GM06990 (cell line): ENCODE data around the gene GRB7.

Experiments used
- DNase-seq: peaks from one replicate; pipeline ENCODE4 v3.0.0-alpha.2; 2011; ENCODE audit not compliant: insufficient read length; ENCODE audit errors: extremely low read depth
- H3K27me3 ChIP-seq: replicated peaks from 2 replicates; pipeline ENCODE4 v1.6.0; 2011; ENCODE audit warnings: low read length; ENCODE audit not compliant: control insufficient read depth, insufficient read depth
- H3K36me3 ChIP-seq: 2 replicates; pipeline ENCODE4 v1.5.1; 2011; ENCODE audit warnings: low read length; ENCODE audit not compliant: control insufficient read depth, insufficient read depth
- H3K4me3 ChIP-seq: replicated peaks from 2 replicates; pipeline ENCODE4 v1.5.1; 2011; ENCODE audit warnings: low read depth, mild to moderate bottlenecking, control low read depth, low read length
- CTCF ChIP-seq: IDR thresholded peaks from 2 replicates; pipeline ENCODE4 v1.5.1; 2011; ENCODE audit warnings: low read length, control low read depth, mild to moderate bottlenecking, inconsistent platforms; ENCODE audit not compliant: insufficient read depth, poor library complexity, severe bottlenecking

Gene GRB7

GRCh38 chr17:39782980-39783379, 45.2 kb downstream of the GRB7 start:
- H3K27me3 ChIP-seq: no peaks in the 10 kb centered on the region
- no peak overlapping the region for H3K4me3 ChIP-seq
- H3K36me3 ChIP-seq: peaks cover 17% of the 10 kb centered on the region
- no peak for DNase-seq
- TF ChIP-seq CTCF: no peak

DNA sequence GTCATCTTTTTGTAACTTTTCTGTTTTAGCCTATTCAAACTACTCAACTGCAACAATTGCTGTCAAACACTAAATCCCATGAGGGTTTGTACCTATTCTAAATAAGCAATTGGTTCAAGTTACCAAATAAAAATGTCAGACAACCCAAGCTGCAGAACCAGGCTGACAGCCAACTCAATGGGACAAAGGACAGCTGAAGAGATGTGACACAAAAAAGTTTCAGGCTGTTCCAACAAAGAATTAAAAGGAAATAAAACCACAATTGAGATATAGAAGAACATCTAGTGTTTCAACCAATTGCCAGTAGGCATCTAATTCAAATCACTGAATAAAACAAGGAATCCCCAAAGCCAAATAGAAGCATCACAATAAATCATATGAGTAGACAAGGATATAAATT, 49.3 kb downstream of the GRB7 start:
- Histone ChIP-seq H3K27me3 (no peaks in the 10 kb centered on the region), H3K36me3 (peaks cover 26% of the 10 kb centered on the region), H3K4me3 (no peak overlapping the region)
- TF ChIP-seq CTCF: no peak
- DNase-seq: no peak

- TF ChIP-seq CTCF: no peak
- no peak overlapping the region for H3K4me3 ChIP-seq
- peaks cover 21% of the 10 kb centered on the region for H3K36me3 ChIP-seq
- DNase-seq: no peak
- H3K27me3 ChIP-seq: no peaks in the 10 kb centered on the region
These were observed 50.2 kb downstream of the GRB7 start for GRCh38 chr17:39787743-39788484.

- no peak for DNase-seq
- H3K27me3 ChIP-seq: no peaks in the 10 kb centered on the region
- peaks cover 17% of the 10 kb centered on the region for H3K36me3 ChIP-seq
- no peak for TF ChIP-seq CTCF
- no peak overlapping the region for H3K4me3 ChIP-seq
These were observed 53.6 kb downstream of the GRB7 start for GRCh38 chr17:39791111-39791992.

DNA sequence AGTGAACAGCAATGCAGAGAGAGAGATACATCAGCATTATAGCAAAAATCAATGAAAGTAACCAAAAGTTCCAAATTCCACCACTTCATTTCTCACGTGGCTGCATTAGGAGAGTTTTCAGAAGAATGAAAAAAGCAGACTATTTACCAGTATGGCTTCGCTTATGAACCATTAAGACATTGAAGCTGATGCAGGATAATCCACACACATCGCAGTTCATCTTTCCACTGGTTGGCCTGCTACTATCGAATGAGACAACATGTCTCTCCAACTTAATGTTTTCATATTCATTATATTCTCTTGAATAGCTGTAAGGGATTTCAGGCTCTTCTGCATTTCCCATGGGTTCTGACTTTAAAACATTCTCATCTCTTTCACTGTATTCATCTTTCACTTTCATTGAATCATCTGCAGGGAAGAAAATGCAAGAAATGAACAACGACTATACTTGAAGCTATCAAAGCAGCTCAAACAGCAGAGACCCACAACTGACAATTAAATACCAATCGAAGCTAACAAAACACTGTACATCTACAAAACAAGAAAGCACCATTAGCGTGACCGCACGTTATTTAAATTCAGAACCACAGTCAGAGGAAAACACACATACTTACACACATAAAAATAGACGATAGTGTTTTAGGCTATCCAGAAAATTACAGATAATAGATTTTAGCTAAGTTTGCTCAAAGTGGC, 54.9 kb downstream of the GRB7 start:
- Histone ChIP-seq H3K27me3 (no peaks in the 10 kb centered on the region), H3K36me3 (peaks cover 16% of the 10 kb centered on the region), H3K4me3 (no peak overlapping the region; the same call in 1 of the 2 replicates)
- DNase-seq: no peak
- TF ChIP-seq CTCF: no peak
